GM12865 (cell line): ENCODE data around the gene CREG1.

Experiments used
- DNase-seq: peaks from one replicate; pipeline ENCODE4 v3.0.0; 2010; ENCODE audit warnings: low read depth
- H3K4me3 ChIP-seq: 2 replicates; pipeline ENCODE4 v1.5.1; 2011; ENCODE audit warnings: mild to moderate bottlenecking, low read depth, low read length, control low read depth
- TF ChIP-seq, protein P1 (sequence below): IDR thresholded peaks from 2 replicates; pipeline ENCODE4 v1.5.1; 2011; ENCODE audit warnings: low read length, control low read depth, low read depth, inconsistent platforms; ENCODE audit not compliant: insufficient read depth; ENCODE audit errors: missing control alignments

CREG1 gene

DNA sequence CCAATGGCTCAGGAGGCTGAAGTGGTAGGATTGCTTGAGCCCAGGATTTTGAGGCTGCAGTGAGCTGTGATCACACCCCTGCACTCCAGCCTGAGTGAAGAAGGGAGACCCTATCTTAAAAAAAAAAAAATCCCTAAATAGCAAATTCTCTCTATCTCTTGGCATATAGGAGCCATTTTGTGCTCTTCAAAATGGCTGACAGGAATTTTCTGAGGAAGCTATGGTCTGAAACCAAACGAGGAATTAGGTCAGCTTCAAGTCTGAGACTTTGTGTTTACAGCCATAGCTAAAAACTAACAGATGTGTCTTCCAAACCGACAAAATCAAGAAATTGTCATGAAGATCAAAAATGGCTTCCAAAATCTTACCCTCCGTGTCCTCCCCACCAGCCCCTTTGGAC, 45.8 kb downstream of the CREG1 start:
- no peak overlapping the region for H3K4me3 ChIP-seq
- DNase-seq: no peak
- TF ChIP-seq, protein P1, sequence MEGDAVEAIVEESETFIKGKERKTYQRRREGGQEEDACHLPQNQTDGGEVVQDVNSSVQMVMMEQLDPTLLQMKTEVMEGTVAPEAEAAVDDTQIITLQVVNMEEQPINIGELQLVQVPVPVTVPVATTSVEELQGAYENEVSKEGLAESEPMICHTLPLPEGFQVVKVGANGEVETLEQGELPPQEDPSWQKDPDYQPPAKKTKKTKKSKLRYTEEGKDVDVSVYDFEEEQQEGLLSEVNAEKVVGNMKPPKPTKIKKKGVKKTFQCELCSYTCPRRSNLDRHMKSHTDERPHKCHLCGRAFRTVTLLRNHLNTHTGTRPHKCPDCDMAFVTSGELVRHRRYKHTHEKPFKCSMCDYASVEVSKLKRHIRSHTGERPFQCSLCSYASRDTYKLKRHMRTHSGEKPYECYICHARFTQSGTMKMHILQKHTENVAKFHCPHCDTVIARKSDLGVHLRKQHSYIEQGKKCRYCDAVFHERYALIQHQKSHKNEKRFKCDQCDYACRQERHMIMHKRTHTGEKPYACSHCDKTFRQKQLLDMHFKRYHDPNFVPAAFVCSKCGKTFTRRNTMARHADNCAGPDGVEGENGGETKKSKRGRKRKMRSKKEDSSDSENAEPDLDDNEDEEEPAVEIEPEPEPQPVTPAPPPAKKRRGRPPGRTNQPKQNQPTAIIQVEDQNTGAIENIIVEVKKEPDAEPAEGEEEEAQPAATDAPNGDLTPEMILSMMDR: no peak

DNA sequence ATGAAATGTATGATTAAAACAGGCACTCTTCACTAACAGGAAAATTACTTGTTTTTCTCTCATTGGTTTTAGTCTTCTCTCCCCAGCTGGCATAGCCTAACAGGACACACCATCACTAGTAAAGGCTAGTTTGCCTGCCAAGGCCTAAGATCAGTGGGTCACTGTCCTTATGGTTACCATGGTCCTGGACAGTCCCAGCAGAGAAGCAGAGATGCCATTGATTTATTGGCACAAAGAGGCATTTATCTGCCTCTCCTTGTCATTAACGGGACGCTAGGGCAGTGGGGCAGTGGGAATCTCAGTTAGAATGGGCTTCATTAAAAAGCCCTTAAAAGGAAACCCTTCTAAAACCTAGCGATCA, 49.1 kb downstream of the CREG1 start:
- H3K4me3 ChIP-seq: no peak overlapping the region
- DNase-seq: no peak
- TF ChIP-seq, protein P1: no peak

DNA sequence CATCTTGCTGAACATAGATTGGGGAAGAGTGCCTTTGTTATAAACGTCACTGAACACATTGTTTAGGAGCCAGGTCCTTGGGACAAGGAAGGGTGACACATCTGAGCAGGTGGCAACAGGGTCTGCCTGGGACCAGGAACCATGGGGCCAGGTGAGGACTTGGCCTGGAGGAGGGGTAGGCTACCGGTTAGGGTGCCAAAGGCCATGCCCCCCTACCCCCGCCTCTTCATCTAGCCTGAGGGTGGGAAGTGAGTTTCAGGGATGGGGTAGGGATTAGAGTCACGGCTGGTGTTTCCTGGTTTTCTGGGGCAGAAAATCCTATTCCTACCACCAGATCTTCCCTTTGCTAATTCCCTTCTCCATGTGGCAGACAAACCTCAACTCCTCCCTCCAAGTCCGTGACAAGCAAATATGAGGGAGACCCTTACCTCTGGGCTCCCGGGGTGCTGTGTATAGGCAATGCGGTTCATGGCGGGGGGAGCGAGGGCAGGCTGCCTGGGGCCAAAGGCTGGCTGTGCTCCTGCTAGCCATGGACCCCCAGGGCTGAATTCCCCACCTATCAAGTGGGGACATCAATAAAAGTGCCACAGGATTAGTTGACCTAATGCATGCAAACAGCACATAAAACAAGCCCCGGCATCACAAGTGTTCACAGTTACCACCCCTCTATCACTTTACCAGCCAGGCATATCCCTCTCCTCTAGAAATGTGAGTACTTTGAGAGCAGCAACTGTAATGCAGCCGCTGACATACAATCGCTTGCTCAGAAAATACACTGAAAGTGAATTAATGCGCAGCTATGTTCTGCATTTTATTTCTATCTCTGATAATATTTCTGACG, 49.7 kb downstream of the CREG1 start:
- H3K4me3 ChIP-seq: no peak overlapping the region
- no peak for DNase-seq
- TF ChIP-seq, protein P1: no peak

DNA sequence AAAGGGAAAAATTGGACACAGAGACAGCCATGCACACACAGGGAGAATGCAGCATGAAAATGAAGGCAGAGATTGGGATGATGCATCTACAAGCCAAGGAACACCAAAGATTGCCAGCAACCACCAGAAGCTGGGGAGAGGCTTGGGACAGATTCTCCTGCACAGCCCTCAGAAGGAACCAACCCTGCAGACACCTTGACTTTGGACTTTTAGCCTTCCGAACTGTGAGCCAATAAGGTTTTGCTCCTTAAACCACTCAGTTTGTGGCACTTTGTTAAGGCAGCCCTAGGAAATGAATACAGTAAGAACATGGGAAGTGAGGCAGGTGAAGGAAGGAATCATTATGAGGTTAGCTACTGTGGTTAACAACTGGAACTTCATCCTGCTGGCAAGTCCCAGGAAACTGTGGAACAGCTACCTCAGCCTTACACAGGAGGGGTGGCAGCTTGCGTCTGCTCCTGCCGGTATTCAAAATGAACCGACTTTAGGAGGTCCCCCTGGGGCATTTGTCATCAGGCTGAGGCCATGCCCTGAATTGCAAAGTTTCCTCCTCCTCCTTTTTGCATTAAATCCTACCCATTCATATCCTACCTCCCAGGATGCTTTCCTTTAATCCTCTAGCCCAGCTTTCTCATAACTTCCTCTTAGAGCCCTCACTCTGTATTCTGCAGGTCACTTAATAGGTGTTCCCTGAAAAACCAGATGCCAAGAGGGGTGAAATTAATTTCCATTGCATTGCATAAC, 50.7 kb downstream of the CREG1 start:
- H3K4me3 ChIP-seq: no peak overlapping the region
- DNase-seq: no peak
- TF ChIP-seq, protein P1: no peak

DNA sequence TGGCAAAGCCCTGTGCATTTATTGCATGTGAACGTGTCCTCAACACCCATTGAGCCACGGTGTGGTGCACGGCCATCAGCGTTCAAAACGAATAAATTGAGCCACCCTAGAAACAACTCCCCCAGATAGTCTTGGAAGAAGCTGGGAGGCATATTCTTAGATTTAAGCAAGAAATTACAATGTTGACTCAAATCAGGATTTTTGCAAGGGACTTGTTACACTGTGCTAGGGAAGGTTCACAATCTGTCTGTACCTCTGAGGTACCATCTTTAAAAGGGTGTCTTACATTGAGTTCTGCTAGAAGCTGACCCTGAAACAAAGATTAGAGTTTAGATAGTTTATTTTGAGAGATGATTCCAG, 51.4 kb downstream of the CREG1 start:
- H3K4me3 ChIP-seq: no peak overlapping the region
- TF ChIP-seq, protein P1: no peak
- no peak for DNase-seq

DNA sequence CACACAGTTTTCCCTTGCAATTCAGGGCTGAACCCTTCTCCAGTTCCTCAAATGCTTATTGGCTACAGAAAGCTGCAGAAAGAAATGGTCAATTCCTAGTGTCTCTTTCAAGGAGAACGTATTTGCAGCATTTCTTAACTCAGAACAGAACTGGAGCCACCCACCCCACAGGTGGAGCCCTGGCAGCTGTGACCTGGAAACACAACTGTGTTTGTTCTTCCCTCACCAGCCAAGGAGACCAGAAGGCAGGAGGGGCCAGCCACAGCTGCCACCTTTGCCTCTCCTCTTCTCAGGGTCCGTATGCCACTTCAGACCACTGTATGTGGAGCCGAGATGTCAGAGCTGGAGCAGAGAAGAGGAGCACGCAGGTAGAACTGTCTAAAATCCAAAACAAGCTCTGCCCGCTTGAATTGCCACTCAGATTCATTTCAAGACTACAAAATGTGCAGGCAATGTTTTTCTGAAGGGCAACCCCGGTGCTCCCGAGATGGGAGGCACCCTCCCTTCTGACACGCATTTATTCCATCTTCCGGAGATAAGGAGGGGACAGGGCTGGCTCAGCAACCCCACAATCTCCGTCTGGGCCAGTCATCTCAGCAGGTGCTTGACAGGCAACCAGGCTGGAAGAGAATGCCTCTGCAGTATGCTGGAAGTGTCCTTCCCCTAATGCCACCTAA, 51.9 kb downstream of the CREG1 start:
- TF ChIP-seq, protein P1: no peak
- no peak for DNase-seq
- H3K4me3 ChIP-seq: no peak overlapping the region
